CD4-positive, CD25-positive, alpha-beta regulatory T cell (primary cell): ENCODE data around the gene BANP. TPM values are rescaled to one million over a fixed set of nuclear protein-coding genes. Genes with fewer than 3 reads are reported as not detected.

Experiments
- ATAC-seq, 2 donors: fragments of 150-1000 bp; cut with Tn5 transposase; one replicate each; pipeline ENCODE4 v1.10.0; 2021; ENCODE audit warnings: low read depth in 2 of 2, moderate number of reproducible peaks in 2 of 2, moderate library complexity in 1 of 2
- DNase-seq, 3 donors: peaks; one replicate each; pipeline versions ENCODE4 v3.0.0 to v3.0.0-alpha.2; 2012 to 2022; ENCODE audit warnings: mixed read lengths in 1 of 3
- H3K27ac ChIP-seq: one replicate; pipeline ENCODE4 v1.7.0; 2013; ENCODE audit warnings: mild to moderate bottlenecking, low read length; ENCODE audit not compliant: insufficient read depth, poor library complexity, severe bottlenecking
- H3K27me3 ChIP-seq: one replicate; pipeline ENCODE4 v1.7.0; 2013; ENCODE audit warnings: low read length; ENCODE audit not compliant: control insufficient read depth, insufficient read depth
- H3K36me3 ChIP-seq: one replicate; pipeline ENCODE4 v1.7.0; 2013; ENCODE audit warnings: mild to moderate bottlenecking, low read length, moderate library complexity; ENCODE audit not compliant: control insufficient read depth, insufficient read depth
- H3K4me1 ChIP-seq: 2 replicates; pipeline ENCODE4 v1.7.0; 2013; ENCODE audit warnings: mild to moderate bottlenecking, low read length; ENCODE audit not compliant: insufficient read depth, control insufficient read depth, poor library complexity, severe bottlenecking
- H3K4me3 ChIP-seq: one replicate; pipeline ENCODE4 v1.7.0; 2013; ENCODE audit warnings: low read depth, mild to moderate bottlenecking, low read length, moderate library complexity
- H3K9me3 ChIP-seq, 2 experiments: 1 replicate in 1 of 2; 2 replicates in 1 of 2; pipeline ENCODE4 v1.7.0; 2013; ENCODE audit warnings: low read length in 2 of 2, mild to moderate bottlenecking in 1 of 2, moderate library complexity in 1 of 2; ENCODE audit not compliant: control insufficient read depth in 2 of 2
- H3K27ac Mint-ChIP-seq, 3 donors: one replicate each; pipeline ENCODE4 v1.8.0; 2020 to 2022; ENCODE audit warnings: mild to moderate bottlenecking in 3 of 3, mixed read lengths in 3 of 3, moderate library complexity in 2 of 3
- H3K27me3 Mint-ChIP-seq: one replicate; pipeline ENCODE4 v1.8.0; 2022; ENCODE audit warnings: mild to moderate bottlenecking, mixed read lengths
- H3K36me3 Mint-ChIP-seq: one replicate; pipeline ENCODE4 v1.8.0; 2020; ENCODE audit warnings: mixed read lengths
- H3K4me1 Mint-ChIP-seq, 4 donors: one replicate each; pipeline ENCODE4 v1.8.0; 2020 to 2022; ENCODE audit warnings: mixed read lengths in 4 of 4, mild to moderate bottlenecking in 1 of 4
- H3K4me3 Mint-ChIP-seq, 4 donors: one replicate each; pipeline ENCODE4 v1.8.0; 2020 to 2022; ENCODE audit warnings: mild to moderate bottlenecking in 4 of 4, mixed read lengths in 4 of 4, moderate library complexity in 3 of 4
- H3K9me3 Mint-ChIP-seq, 7 donors: one replicate each; pipeline ENCODE4 v1.8.0; 2020 to 2022; ENCODE audit warnings: mixed read lengths in 7 of 7, mild to moderate bottlenecking in 3 of 7, moderate library complexity in 2 of 7
- polyA plus RNA-seq, 4 donors: library from polyadenylated mRNA; unstranded; fragments of 300-500 nt; fragmentation: Illumina TruSeq; gene quantifications; one replicate each; pipeline ENCODE4 v1.2.3, GENCODE V29; 2021
- total RNA-seq: library from RNA; stranded (reverse); gene quantifications from one replicate; pipeline ENCODE4 v1.2.3, GENCODE V29; 2022

BANP gene
- total and polyA plus RNA-seq, 5 donors from 2014 or later = 20.4 to 114 (median 26.6) TPM

GRCh38 chr16:88058136-88058535 is 106.9 kb downstream of the BANP start:
- DNase-seq = no peak
- Mint-ChIP-seq H3K9me3 (peaks cover 0 to 2% (median 0%) of the 10 kb centered on the region in 7 donors), H3K36me3 (peaks cover 15% of the 10 kb centered on the region), H3K4me1 (no peaks in the 10 kb centered on the region), H3K27ac (peak overlapping the region in 1 of 3 donors; percentile 38), H3K27me3 (no peaks in the 10 kb centered on the region), H3K4me3 (no peak overlapping the region)
- Histone ChIP-seq H3K27ac (no peak overlapping the region), H3K36me3 (peaks cover 43% of the 10 kb centered on the region), H3K4me1 (no peaks in the 10 kb centered on the region), H3K9me3 (no peaks in the 10 kb centered on the region), H3K4me3 (no peak overlapping the region), H3K27me3 (no peaks in the 10 kb centered on the region)
- no peak for ATAC-seq

- Mint-ChIP-seq H3K9me3 (peaks cover 0 to 2% (median 0%) of the 10 kb centered on the region in 7 donors), H3K36me3 (peaks cover 22% of the 10 kb centered on the region), H3K27me3 (no peaks in the 10 kb centered on the region), H3K4me1 (no peaks in the 10 kb centered on the region), H3K27ac (no peak overlapping the region), H3K4me3 (no peak overlapping the region)
- Histone ChIP-seq H3K9me3 (no peaks in the 10 kb centered on the region), H3K27me3 (no peaks in the 10 kb centered on the region), H3K27ac (no peak overlapping the region), H3K4me3 (no peak overlapping the region), H3K4me1 (no peaks in the 10 kb centered on the region), H3K36me3 (peaks cover 49% of the 10 kb centered on the region)
- no peak for ATAC-seq
- DNase-seq = no peak
Observed at GRCh38 chr16:88058817-88059216, 107.6 kb downstream of the BANP start.

- Mint-ChIP-seq H3K27ac (no peak overlapping the region), H3K9me3 (peaks cover 0 to 2% (median 0%) of the 10 kb centered on the region in 7 donors), H3K36me3 (peaks cover 24% of the 10 kb centered on the region), H3K27me3 (no peaks in the 10 kb centered on the region), H3K4me3 (no peak overlapping the region), H3K4me1 (no peaks in the 10 kb centered on the region)
- H3K4me3 ChIP-seq = no peak overlapping the region
- no peaks in the 10 kb centered on the region for H3K9me3 ChIP-seq
- no peak overlapping the region for H3K27ac ChIP-seq
- no peak for DNase-seq
- no peak for ATAC-seq
- no peaks in the 10 kb centered on the region for H3K4me1 ChIP-seq
- peaks cover 54% of the 10 kb centered on the region for H3K36me3 ChIP-seq
- H3K27me3 ChIP-seq = no peaks in the 10 kb centered on the region
Observed at GRCh38 chr16:88059701-88060386, 108.6 kb downstream of the BANP start.

GRCh38 chr16:88060524-88061219 is 109.4 kb downstream of the BANP start:
- no peak for DNase-seq
- no peaks in the 10 kb centered on the region for H3K4me1 ChIP-seq
- Mint-ChIP-seq H3K27me3 (no peaks in the 10 kb centered on the region), H3K4me1 (no peaks in the 10 kb centered on the region), H3K4me3 (no peak overlapping the region), H3K9me3 (peaks cover 0 to 2% (median 0%) of the 10 kb centered on the region in 7 donors), H3K27ac (no peak overlapping the region), H3K36me3 (peaks cover 26% of the 10 kb centered on the region)
- ATAC-seq = no peak
- H3K27ac ChIP-seq = no peak overlapping the region
- H3K27me3 ChIP-seq = no peaks in the 10 kb centered on the region
- no peaks in the 10 kb centered on the region for H3K9me3 ChIP-seq
- peaks cover 60% of the 10 kb centered on the region for H3K36me3 ChIP-seq
- no peak overlapping the region for H3K4me3 ChIP-seq

- no peak overlapping the region for H3K27ac ChIP-seq
Observed at GRCh38 chr16:88061346-88062110, 110.3 kb downstream of the BANP start.

GRCh38 chr16:88062341-88063210 is 111.3 kb downstream of the BANP start:
- Histone ChIP-seq H3K4me3 (no peak overlapping the region), H3K4me1 (no peaks in the 10 kb centered on the region), H3K27me3 (no peaks in the 10 kb centered on the region), H3K27ac (no peak overlapping the region), H3K9me3 (no peaks in the 10 kb centered on the region), H3K36me3 (peaks cover 53% of the 10 kb centered on the region)
- Mint-ChIP-seq H3K27ac (peak overlapping the region in 1 of 3 donors; percentile 20), H3K4me1 (no peaks in the 10 kb centered on the region), H3K36me3 (peaks cover 22% of the 10 kb centered on the region), H3K27me3 (no peaks in the 10 kb centered on the region), H3K9me3 (peaks cover 0 to 2% (median 0%) of the 10 kb centered on the region in 7 donors), H3K4me3 (no peak overlapping the region)
- no peak for ATAC-seq
- DNase-seq = no peak

More at GRCh38 chr16:88061346-88062110, 110.3 kb downstream of the BANP start:
- no peak overlapping the region for H3K4me3 ChIP-seq
- H3K36me3 ChIP-seq = peaks cover 60% of the 10 kb centered on the region
- no peak overlapping the region for H3K27ac Mint-ChIP-seq
- no peaks in the 10 kb centered on the region for H3K27me3 Mint-ChIP-seq
- ATAC-seq = no peak
- no peaks in the 10 kb centered on the region for H3K9me3 ChIP-seq
- no peak for DNase-seq
- no peaks in the 10 kb centered on the region for H3K4me1 ChIP-seq
- H3K27me3 ChIP-seq = no peaks in the 10 kb centered on the region
- no peaks in the 10 kb centered on the region for H3K4me1 Mint-ChIP-seq
- no peak overlapping the region for H3K4me3 Mint-ChIP-seq
- peaks cover 0 to 2% (median 0%) of the 10 kb centered on the region in 7 donors for H3K9me3 Mint-ChIP-seq
- peaks cover 22% of the 10 kb centered on the region for H3K36me3 Mint-ChIP-seq

GRCh38 chr16:88063211-88063773 is 112.1 kb downstream of the BANP start:
- H3K27ac Mint-ChIP-seq = no peak overlapping the region
- no peaks in the 10 kb centered on the region for H3K27me3 Mint-ChIP-seq
- peaks cover 0 to 2% (median 0%) of the 10 kb centered on the region in 7 donors for H3K9me3 Mint-ChIP-seq
- Histone ChIP-seq H3K36me3 (peaks cover 49% of the 10 kb centered on the region), H3K9me3 (no peaks in the 10 kb centered on the region), H3K4me1 (no peaks in the 10 kb centered on the region), H3K4me3 (no peak overlapping the region), H3K27ac (no peak overlapping the region), H3K27me3 (no peaks in the 10 kb centered on the region)
- no peak for ATAC-seq
- peaks cover 22% of the 10 kb centered on the region for H3K36me3 Mint-ChIP-seq
- no peak overlapping the region for H3K4me3 Mint-ChIP-seq
- H3K4me1 Mint-ChIP-seq = no peaks in the 10 kb centered on the region
- no peak for DNase-seq
